BE2C (cell line): ENCODE measurements around the gene POLR2H.
A peak's percentile ranks its signal among the peaks of the same experiment; 100 is the strongest.

Experiments
- DNase-seq: peaks from one replicate; pipeline ENCODE4 v3.0.0-alpha.2; 2020
- H3K27me3 ChIP-seq: fragments of 250-450 bp; sonication (Bioruptor Pico); 2 replicates; pipeline ENCODE4 v1.5.1; 2020; ENCODE audit warnings: mild to moderate bottlenecking
- H3K36me3 ChIP-seq: fragments of 250-450 bp; sonication (Bioruptor Pico); 2 replicates; pipeline ENCODE4 v1.5.1; 2020; ENCODE audit warnings: mild to moderate bottlenecking
- H3K4me1 ChIP-seq: fragments of 250-450 bp; sonication (Bioruptor Pico); 2 replicates; pipeline ENCODE4 v1.5.1; 2020
- H3K4me3 ChIP-seq: 2 replicates; pipeline ENCODE4 v1.5.1; 2011; ENCODE audit warnings: low read depth, low read length
- H3K9me3 ChIP-seq: fragments of 250-450 bp; sonication (Bioruptor Pico); 2 replicates; pipeline ENCODE4 v1.5.1; 2020
- TF ChIP-seq, protein P1 (sequence below): IDR thresholded peaks from 2 replicates; pipeline ENCODE4 v1.5.1; 2012; ENCODE audit warnings: mild to moderate bottlenecking, low read depth, low read length

POLR2H gene

DNA sequence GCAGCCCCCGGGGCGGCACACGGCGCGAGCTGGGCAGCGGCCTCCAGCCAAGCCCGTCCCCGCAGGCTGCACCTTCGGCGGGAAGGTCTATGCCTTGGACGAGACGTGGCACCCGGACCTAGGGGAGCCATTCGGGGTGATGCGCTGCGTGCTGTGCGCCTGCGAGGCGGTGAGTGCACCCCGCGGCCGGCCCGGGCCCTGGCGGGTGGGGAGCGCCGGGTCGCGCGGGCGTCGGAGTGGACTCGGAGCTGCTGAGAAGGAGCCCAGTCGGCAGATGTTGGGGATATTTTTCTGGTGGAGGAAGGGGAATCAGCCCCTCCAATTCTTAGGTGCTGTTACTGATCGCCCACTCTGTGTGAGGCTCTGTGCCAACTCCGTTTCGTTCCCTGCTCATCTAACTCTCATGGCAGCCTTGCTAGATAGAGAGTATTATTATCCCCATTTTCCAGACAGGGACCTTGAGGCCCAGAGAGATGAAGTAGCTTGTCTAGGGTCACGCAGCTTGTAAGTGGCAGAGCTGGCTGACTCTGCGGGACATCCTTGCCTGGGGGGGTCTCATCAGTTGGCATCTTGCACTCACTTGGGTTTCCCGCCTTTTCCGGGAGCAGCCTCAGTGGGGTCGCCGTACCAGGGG lies 19.2 kb downstream of the POLR2H start:
- Histone ChIP-seq H3K36me3 (no peaks in the 10 kb centered on the region), H3K4me3 (no peak overlapping the region), H3K9me3 (no peaks in the 10 kb centered on the region), H3K4me1 (peaks cover 10% of the 10 kb centered on the region), H3K27me3 (peaks cover 60% of the 10 kb centered on the region)
- DNase-seq: no peak
- TF ChIP-seq, protein P1, sequence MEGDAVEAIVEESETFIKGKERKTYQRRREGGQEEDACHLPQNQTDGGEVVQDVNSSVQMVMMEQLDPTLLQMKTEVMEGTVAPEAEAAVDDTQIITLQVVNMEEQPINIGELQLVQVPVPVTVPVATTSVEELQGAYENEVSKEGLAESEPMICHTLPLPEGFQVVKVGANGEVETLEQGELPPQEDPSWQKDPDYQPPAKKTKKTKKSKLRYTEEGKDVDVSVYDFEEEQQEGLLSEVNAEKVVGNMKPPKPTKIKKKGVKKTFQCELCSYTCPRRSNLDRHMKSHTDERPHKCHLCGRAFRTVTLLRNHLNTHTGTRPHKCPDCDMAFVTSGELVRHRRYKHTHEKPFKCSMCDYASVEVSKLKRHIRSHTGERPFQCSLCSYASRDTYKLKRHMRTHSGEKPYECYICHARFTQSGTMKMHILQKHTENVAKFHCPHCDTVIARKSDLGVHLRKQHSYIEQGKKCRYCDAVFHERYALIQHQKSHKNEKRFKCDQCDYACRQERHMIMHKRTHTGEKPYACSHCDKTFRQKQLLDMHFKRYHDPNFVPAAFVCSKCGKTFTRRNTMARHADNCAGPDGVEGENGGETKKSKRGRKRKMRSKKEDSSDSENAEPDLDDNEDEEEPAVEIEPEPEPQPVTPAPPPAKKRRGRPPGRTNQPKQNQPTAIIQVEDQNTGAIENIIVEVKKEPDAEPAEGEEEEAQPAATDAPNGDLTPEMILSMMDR: no peak

DNA sequence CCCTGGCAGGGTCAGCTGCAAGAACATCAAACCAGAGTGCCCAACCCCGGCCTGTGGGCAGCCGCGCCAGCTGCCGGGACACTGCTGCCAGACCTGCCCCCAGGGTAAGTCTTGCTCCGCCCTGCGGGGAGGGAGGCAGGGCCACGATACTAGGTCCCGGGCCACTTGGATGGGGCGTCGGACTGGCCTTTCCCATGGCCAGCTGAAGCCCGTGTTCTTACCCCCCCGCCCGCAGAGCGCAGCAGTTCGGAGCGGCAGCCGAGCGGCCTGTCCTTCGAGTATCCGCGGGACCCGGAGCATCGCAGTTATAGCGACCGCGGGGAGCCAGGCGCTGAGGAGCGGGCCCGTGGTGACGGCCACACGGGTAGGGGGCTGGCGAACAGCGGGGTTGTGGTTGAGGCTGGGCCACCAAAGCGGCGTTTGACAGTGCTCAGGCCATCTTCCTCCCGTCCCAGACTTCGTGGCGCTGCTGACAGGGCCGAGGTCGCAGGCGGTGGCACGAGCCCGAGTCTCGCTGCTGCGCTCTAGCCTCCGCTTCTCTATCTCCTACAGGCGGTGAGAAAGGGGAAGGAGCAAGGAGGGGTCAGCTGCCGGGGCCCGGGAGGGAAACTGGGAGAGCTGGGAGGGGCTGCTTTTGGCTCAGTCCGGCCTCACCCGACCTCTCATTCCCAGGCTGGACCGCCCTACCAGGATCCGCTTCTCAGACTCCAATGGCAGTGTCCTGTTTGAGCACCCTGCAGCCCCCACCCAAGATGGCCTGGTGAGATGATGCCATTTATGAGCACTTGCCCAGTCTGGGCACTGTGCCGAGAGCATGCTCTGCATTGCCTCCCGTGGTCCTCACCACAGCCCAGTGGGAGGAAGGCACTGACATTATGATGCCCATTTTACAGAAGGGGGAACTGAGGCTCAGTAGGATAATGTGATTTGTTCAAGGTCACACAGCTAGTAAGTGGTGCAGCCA lies 20.0 kb downstream of the POLR2H start:
- peak; percentile 37 for DNase-seq
- peaks cover 52% of the 10 kb centered on the region for H3K27me3 ChIP-seq
- H3K9me3 ChIP-seq: no peaks in the 10 kb centered on the region
- no peak overlapping the region for H3K4me3 ChIP-seq
- no peaks in the 10 kb centered on the region for H3K36me3 ChIP-seq
- TF ChIP-seq, protein P1: no peak
- peaks cover 10% of the 10 kb centered on the region for H3K4me1 ChIP-seq

DNA sequence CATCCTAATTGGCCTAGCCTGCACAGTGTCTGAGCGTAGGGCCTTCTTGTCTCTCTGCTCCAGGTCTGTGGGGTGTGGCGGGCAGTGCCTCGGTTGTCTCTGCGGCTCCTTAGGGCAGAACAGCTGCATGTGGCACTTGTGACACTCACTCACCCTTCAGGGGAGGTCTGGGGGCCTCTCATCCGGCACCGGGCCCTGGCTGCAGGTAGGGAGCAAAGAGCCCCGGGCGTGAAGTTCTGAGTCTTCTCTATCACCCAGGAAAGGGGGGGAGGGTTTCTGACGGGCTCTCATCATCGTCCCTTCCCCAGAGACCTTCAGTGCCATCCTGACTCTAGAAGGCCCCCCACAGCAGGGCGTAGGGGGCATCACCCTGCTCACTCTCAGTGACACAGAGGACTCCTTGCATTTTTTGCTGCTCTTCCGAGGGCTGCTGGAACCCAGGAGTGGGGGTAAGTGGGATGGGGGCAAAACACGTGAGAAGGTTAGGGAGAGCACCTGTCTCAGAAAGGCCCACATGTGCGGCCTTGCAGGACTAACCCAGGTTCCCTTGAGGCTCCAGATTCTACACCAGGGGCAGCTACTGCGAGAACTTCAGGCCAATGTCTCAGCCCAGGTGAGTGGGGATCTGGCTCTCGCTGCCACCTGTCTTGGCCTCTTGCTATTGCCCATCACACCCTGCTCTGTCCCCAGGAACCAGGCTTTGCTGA lies 21.0 kb downstream of the POLR2H start:
- no peak for DNase-seq
- Histone ChIP-seq H3K27me3 (peaks cover 44% of the 10 kb centered on the region), H3K4me3 (no peak overlapping the region), H3K36me3 (no peaks in the 10 kb centered on the region), H3K4me1 (peaks cover 10% of the 10 kb centered on the region), H3K9me3 (no peaks in the 10 kb centered on the region)
- TF ChIP-seq, protein P1: no peak

DNA sequence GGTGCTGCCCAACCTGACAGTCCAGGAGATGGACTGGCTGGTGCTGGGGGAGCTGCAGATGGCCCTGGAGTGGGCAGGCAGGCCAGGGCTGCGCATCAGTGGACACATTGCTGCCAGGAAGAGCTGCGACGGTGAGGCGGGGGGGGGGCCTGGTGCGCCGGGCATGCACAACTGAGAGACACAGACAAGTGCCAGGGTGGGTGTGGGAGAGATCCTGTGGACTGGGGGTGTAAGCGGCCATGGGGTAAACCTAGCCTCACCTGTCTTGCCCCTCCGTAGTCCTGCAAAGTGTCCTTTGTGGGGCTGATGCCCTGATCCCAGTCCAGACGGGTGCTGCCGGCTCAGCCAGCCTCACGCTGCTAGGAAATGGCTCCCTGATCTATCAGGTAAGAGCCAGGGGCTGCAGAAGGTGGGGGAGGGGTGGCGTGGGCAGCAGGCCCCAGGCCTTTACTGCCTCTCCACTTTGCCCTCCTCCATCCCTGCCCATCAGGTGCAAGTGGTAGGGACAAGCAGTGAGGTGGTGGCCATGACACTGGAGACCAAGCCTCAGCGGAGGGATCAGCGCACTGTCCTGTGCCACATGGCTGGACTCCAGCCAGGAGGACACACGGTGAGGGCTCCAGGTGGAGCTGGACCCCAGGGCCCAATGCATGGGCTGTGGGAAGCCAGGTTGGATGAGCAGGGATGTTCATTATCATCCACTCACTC lies 21.7 kb downstream of the POLR2H start:
- peaks cover 41% of the 10 kb centered on the region for H3K27me3 ChIP-seq
- TF ChIP-seq, protein P1: no peak
- H3K4me1 ChIP-seq: peaks cover 10% of the 10 kb centered on the region
- no peaks in the 10 kb centered on the region for H3K9me3 ChIP-seq
- H3K4me3 ChIP-seq: no peak overlapping the region
- H3K36me3 ChIP-seq: no peaks in the 10 kb centered on the region
- DNase-seq: no peak

DNA sequence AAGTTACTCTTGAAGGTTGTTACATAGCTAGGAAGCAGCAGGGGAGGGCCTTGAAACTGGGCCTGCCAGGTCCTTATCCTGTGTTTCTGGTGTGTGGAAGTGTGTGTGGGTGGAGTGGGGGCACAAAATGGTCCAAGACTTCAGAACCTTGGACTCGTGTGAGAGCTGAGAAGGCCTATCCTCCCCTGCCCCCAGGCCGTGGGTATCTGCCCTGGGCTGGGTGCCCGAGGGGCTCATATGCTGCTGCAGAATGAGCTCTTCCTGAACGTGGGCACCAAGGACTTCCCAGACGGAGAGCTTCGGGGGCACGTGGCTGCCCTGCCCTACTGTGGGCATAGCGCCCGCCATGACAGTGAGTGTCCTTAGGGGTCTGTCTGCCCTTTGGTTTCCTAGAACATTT lies 22.8 kb downstream of the POLR2H start:
- Histone ChIP-seq H3K9me3 (no peaks in the 10 kb centered on the region), H3K4me3 (no peak overlapping the region), H3K27me3 (peaks cover 29% of the 10 kb centered on the region), H3K4me1 (peaks cover 1% of the 10 kb centered on the region), H3K36me3 (no peaks in the 10 kb centered on the region)
- no peak for DNase-seq
- TF ChIP-seq, protein P1: no peak
